Measurements from ENCODE around the gene ARHGAP28.

ARHGAP28 gene

DNA sequence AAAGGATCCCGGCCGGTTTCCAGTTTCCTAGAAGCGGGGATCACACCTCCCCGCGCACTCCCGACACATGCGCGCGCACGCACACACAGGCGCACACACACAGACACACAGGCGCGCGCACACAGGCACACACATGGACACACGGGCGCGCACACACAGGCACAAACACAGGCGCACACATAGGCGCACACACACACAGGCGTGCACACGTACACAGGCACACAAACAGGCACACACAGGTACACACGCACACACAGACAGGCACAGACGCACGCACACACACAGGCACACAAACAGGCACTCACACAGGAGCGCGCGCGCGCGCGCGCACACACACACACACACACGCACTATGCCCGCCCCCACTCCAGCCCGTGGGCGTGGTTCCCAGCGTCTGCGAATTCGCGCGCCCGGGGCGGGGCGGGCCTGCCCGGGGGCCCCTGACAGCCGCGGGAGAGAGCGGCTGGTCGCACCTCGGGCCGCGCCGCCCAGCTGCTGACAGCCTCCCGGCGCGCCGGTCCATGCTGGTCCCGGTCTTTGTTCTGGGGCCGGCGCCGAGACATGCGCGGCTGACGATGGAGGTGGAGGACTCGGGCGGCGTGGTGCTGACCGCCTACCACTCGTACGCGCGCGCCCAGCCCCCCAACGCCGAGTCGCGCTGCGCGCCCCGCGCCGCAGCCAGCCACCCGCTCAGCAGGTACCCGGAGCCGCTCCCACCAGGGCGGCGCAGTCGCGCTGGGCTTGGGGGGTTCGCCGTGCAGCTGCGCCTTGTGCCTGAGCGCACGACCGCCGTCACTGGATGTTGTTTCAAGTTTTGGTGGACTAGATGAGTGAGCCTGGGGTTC lies at the start of gene ARHGAP28:
TSS of gene ARHGAP28 (plus strand) at position 470 of the 845 bp plus-strand sequence. CDS start at position 576, 106 bp downstream.
- H3K4me3 ChIP-seq (ENCODE audit: low read depth, low read length): peak within 1 kb of the TSS; percentile 52
- peak; percentile 29 for TF ChIP-seq CTCF (IDR thresholded peaks at IDR 0.05; ENCODE audit: low read depth, low read length, missing control alignments)
- peak; percentile 19 for DNase-seq (ENCODE audit: low read depth)

DNA sequence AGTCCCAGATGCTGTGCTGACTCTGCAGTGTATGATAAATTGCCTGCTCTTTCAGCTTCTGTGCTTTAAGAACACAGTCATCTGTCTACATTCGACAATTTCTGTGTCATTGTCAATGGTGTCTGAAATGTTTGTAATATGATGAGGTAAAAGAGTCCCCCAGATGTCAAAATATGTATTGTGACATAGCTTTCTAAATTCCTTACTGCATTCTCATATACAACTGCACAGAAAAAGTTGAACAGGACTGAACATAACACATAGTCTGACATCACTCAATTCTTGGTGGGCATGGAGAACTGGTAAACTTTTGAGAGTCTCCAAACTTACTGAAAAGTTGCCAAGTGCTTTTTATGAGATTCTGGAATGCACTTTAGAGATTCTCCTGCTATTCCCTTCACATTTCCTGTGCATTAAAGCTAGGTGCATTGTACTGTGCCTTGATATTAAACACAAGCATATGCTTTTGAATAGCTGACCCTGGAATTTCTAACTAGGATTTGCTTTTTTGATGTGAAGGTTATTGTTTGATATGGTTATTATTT lies 48.1 kb upstream of the ARHGAP28 start:
- no peak overlapping the region for H3K4me3 ChIP-seq (ENCODE audit: low read depth, low read length)
- no peak for TF ChIP-seq CTCF (IDR thresholded peaks at IDR 0.05; ENCODE audit: low read depth, low read length, missing control alignments)
- DNase-seq (ENCODE audit: low read depth): no peak

GRCh38 chr18:6682437-6683111 lies 46.9 kb upstream of the ARHGAP28 start:
- no peak for TF ChIP-seq CTCF (IDR thresholded peaks at IDR 0.05; ENCODE audit: low read depth, low read length, missing control alignments)
- no peak for DNase-seq (ENCODE audit: low read depth)
- H3K4me3 ChIP-seq (ENCODE audit: low read depth, low read length): no peak overlapping the region

- H3K4me3 ChIP-seq (ENCODE audit: low read depth, low read length): no peak overlapping the region
- TF ChIP-seq CTCF (IDR thresholded peaks at IDR 0.05; ENCODE audit: low read depth, low read length, missing control alignments): no peak
- no peak for DNase-seq (ENCODE audit: low read depth)
Measured at GRCh38 chr18:6683112-6683876, 46.2 kb upstream of the ARHGAP28 start.

DNA sequence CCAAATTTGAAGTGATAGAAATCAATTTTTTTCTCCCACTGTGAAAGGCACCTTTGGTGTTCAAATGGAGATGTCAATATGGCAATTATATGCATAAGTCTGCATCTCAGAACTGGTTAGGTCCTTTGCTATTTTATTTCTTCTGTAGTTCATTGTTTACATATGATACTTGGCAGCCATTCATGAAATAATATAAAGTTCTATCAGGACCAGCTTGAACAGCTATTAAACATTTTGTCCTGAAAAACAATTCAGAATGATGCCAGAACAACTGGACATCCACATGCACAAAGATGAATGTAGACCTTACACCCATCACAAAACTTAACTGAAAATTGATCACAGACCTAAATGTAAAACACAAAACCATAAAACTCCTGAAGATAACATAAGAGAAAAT lies 41.8 kb upstream of the ARHGAP28 start:
- no peak overlapping the region for H3K4me3 ChIP-seq (ENCODE audit: low read depth, low read length)
- DNase-seq (ENCODE audit: low read depth): no peak
- no peak for TF ChIP-seq CTCF (IDR thresholded peaks at IDR 0.05; ENCODE audit: low read depth, low read length, missing control alignments)

GRCh38 chr18:6708890-6709289 lies 20.6 kb upstream of the ARHGAP28 start:
- H3K4me3 ChIP-seq (ENCODE audit: low read depth, low read length): no peak overlapping the region
- no peak for DNase-seq (ENCODE audit: low read depth)
- no peak for TF ChIP-seq CTCF (IDR thresholded peaks at IDR 0.05; ENCODE audit: low read depth, low read length, missing control alignments)
